AG10803 (cell line): ENCODE results near the gene CA4.
A peak's percentile ranks its signal among the peaks of the same experiment; 100 is the strongest.

Experiments used
- DNase-seq: peaks from one replicate; pipeline ENCODE4 v3.0.0; 2010; ENCODE audit warnings: low read depth
- H3K4me3 ChIP-seq: 2 replicates; pipeline ENCODE4 v1.5.1; 2011; ENCODE audit warnings: mild to moderate bottlenecking, low read length, control low read depth
- CTCF ChIP-seq: conservative IDR thresholded peaks from 2 replicates; pipeline ENCODE4 v1.5.1; 2011; ENCODE audit warnings: mild to moderate bottlenecking, low read length, control low read depth, inconsistent platforms

Gene CA4

GRCh38 chr17:60137731-60138130 lies 12.0 kb upstream of the CA4 start:
- DNase-seq, result no peak
- no peak for TF ChIP-seq CTCF
- no peak overlapping the region for H3K4me3 ChIP-seq

DNA sequence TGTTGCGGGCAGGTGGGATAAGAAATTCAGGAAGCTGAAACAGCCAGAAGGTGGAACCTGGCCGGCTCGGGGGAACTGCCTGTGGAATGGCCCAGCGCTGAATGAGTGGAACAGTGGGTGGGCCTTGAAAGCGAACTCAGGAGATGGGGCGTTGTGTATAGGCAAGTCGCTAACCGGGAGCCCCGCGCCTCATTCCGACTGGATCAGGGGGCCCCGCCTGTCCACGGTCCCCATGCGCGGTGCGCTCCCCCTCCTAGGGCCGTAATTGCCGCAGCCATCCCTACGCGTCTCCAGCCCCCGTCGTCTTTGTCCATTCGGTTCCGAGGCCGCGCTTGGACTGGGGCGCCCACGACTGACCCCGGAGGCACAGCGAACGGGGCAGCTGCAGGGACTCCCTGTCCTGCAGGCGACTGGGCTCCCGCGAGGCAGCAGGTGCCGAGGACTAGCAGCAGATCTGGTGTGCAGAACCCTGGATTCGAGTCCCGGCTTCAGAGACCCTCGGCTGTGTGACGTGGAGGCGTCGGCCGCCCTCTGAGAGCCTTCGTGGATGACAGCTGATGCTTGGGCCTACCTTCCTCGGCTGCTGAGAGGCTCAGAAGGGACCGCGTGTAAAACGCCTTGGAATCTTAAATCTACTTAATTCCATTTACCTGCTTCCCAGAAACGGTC lies 10.9 kb upstream of the CA4 start:
- DNase-seq, result no peak
- no peak overlapping the region for H3K4me3 ChIP-seq
- TF ChIP-seq CTCF, result no peak

- DNase-seq, result peak; percentile 55
- H3K4me3 ChIP-seq, result no peak overlapping the region; the same call in 1 of the 2 replicates
- TF ChIP-seq CTCF, result peak; percentile 73
Measured at GRCh38 chr17:60139438-60140285, 10.1 kb upstream of the CA4 start.

DNA sequence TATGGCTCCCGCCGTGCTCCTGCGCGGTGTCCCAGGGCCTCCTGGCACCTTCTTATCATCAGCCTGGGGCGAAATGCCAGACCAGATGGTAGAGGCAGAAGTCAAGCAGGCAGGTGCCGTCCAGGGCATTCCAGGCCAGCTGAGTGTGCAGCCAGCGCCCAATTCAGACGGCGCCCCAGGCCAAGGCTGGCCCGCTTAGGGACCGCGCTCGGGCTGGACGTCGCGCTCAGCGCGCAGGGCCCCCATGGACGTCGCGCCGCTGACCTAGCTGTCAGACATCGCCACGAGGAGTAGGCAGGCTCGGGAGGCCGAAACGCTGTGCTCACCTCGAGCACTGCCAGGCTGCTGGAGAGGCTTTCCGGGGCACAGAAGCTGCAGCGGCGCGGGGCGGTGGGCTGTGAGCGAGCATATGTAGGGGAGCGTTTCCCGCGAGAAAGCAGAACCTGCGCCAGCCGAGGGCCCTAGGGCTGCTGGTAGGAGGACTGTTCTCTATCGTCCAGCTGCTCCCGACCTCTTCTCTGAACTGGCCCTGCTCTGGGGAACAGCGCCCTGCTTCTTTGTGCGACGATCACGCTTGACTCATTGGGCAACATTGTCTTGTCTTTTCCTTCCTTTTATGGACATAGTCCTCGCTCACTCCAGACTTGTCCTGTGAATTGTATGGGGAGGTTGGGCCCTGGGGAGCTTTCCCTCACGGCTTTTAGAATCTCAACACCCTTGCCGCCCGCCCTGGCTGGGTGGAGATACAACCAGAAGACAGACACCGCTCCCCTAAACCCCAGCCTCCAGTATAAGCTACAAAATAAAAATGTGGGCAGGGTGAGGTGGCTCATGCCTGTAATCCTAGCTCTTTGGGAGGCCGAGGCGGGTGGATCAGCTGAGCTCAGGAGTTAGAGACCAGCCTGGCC lies 8.4 kb upstream of the CA4 start:
- no peak for TF ChIP-seq CTCF
- no peak overlapping the region for H3K4me3 ChIP-seq
- DNase-seq, result peak; percentile 23

- peak; percentile 87 for DNase-seq
- peak; percentile 82 for TF ChIP-seq CTCF
- H3K4me3 ChIP-seq, result no peak overlapping the region; the same call in 1 of the 2 replicates
Measured at GRCh38 chr17:60142872-60143499, 6.8 kb upstream of the CA4 start.

DNA sequence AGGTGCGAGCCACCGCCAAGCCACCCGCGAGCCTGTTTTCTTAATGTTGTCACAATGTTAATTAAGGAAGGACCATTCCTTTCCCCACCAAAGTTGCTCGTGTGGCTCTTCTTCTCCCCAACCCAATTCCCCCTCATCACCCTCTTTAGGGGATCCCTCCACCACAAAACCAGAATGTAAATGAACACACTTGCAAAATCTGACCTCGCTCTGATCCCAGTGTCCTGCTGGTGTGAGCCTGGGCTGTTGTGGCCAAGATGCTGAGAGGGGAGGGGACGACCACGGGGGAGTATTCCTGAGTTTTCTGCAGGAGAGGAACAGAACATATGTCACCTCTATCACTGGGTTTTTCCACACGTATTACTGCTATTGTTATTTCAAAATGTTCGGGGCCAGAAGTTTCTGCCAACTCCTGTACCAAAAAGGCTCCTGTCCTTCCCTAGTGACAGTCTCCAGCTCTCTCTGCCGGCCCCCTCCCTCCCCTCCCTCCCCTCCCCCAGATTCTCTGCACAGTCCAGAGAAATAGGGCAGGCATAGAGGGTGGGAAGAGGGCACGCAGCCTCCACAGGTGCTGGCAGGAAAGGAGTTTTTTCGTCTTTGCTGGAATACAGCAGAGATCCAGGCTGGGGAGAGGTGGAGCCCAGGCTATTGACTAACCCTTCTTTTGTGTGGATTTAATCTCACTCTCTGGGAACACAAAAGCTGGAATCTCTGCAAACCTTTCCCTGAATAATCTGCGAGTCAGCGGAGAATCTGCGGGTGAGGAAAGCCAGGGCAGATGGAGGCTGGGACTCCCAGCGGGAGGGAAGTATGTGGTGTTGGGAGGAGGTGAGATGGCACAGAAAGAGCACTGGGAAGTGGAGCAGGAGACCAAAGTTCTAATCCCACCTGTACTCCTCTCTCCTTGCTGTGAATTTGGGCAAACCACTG lies 4.5 kb upstream of the CA4 start:
- no peak for DNase-seq
- no peak overlapping the region for H3K4me3 ChIP-seq
- TF ChIP-seq CTCF, result no peak
